Activated CD8-positive, alpha-beta T cell treated with anti-CD3 and anti-CD28 coated beads for 36 hours (primary cell): ENCODE results near the gene TNS1. TPM values are rescaled to one million over a fixed set of nuclear protein-coding genes. Genes with fewer than 3 reads are reported as not detected.

Experiments used
- ATAC-seq: fragments of 200-7000 bp; cut with Tn5 transposase; one replicate; pipeline ENCODE4 v1.10.0; 2021; ENCODE audit warnings: mild to moderate bottlenecking, moderate library complexity
- CTCF ChIA-PET: fragments of 350-600 bp; sonication (Branson Sonifier 250); formaldehyde crosslinking; loops from one replicate; lab custom pipeline; 2021; ENCODE audit warnings: antibody characterized with exemption; lab: Charles Lee
- POLR2A ChIA-PET: fragments of 350-600 bp; sonication (Branson Sonifier 250); formaldehyde crosslinking; loops from one replicate; lab custom pipeline; 2021; ENCODE audit warnings: antibody characterized with exemption; lab: Charles Lee
- DNase-seq: peaks from one replicate; pipeline ENCODE4 v3.0.0-alpha.2; 2020
- H3K27ac Mint-ChIP-seq: one replicate; pipeline ENCODE4 v1.8.0; 2021; ENCODE audit warnings: mild to moderate bottlenecking, mixed read lengths
- H3K27me3 Mint-ChIP-seq: one replicate; pipeline ENCODE4 v1.8.0; 2021; ENCODE audit warnings: mixed read lengths
- H3K36me3 Mint-ChIP-seq: one replicate; pipeline ENCODE4 v1.8.0; 2021; ENCODE audit warnings: low read depth, mixed read lengths
- H3K4me1 Mint-ChIP-seq: one replicate; pipeline ENCODE4 v1.8.0; 2021; ENCODE audit warnings: low read depth, mixed read lengths
- H3K4me3 Mint-ChIP-seq: one replicate; pipeline ENCODE4 v1.8.0; 2021; ENCODE audit warnings: mild to moderate bottlenecking, moderate library complexity, mixed read lengths
- H3K9me3 Mint-ChIP-seq: one replicate; pipeline ENCODE4 v1.8.0; 2021; ENCODE audit warnings: mixed read lengths
- CTCF ChIP-seq: fragments of 200-600 bp; IDR thresholded peaks from one replicate; pipeline ENCODE4 v1.8.0; 2022; ENCODE audit warnings: antibody characterized with exemption, mild to moderate bottlenecking
- intact Hi-C: fragments of 100-400 bp; cut with micrococcal nuclease; formaldehyde crosslinking; loops from one replicate; pipeline ENCODE4 v1.10.0; 2022
- total RNA-seq, 2 experiments: library from RNA; stranded (reverse); gene quantifications; one replicate each; pipeline ENCODE4 v1.2.3, GENCODE V29; 2021

The TNS1 gene
- total RNA-seq, 2 experiments from 2014 or later, result 1.8 to 2.0 TPM

- intact Hi-C loops, result no loop called here
- Mint-ChIP-seq H3K4me1 (no peaks in the 10 kb centered on the region), H3K36me3 (no peaks in the 10 kb centered on the region), H3K27ac (no peak overlapping the region), H3K27me3 (no peaks in the 10 kb centered on the region), H3K4me3 (no peak overlapping the region), H3K9me3 (no peaks in the 10 kb centered on the region)
- no peak for DNase-seq
- ChIA-PET CTCF (no interaction called here), POLR2A (no interaction called here)
- TF ChIP-seq CTCF, result no peak
- ATAC-seq, result no peak
These were observed 185.1 kb downstream of the TNS1 start for GRCh38 chr2:217817466-217818292.

- ChIA-PET POLR2A (interaction anchor here (0.6 kb wide), 1 partner anchor 79 kb away, joined by 4 read pairs; no protein-coding TSS in a partner anchor), CTCF (interaction anchor here (1.6 kb wide), 1 partner anchor 70 kb away, joined by 5 read pairs; no protein-coding TSS in a partner anchor)
- Mint-ChIP-seq H3K4me1 (no peaks in the 10 kb centered on the region), H3K27me3 (no peaks in the 10 kb centered on the region), H3K27ac (no peak overlapping the region), H3K4me3 (no peak overlapping the region), H3K36me3 (no peaks in the 10 kb centered on the region), H3K9me3 (no peaks in the 10 kb centered on the region)
- TF ChIP-seq CTCF, result no peak
- ATAC-seq (no peak), DNase-seq (no peak)
- intact Hi-C loops, result no loop called here
These were observed 186.4 kb downstream of the TNS1 start for GRCh38 chr2:217816396-217816869.

GRCh38 chr2:217813828-217814227 lies 189.0 kb downstream of the TNS1 start:
- ChIA-PET POLR2A (no interaction called here), CTCF (no interaction called here)
- H3K27ac Mint-ChIP-seq, result no peak overlapping the region

GRCh38 chr2:217812170-217812569 lies 190.6 kb downstream of the TNS1 start:
- H3K9me3 Mint-ChIP-seq, result no peaks in the 10 kb centered on the region
- DNase-seq (no peak), ATAC-seq (no peak)
- no peak for TF ChIP-seq CTCF
- no peak overlapping the region for H3K4me3 Mint-ChIP-seq
- no peak overlapping the region for H3K27ac Mint-ChIP-seq
- no peaks in the 10 kb centered on the region for H3K4me1 Mint-ChIP-seq
- H3K36me3 Mint-ChIP-seq, result no peaks in the 10 kb centered on the region
- H3K27me3 Mint-ChIP-seq, result no peaks in the 10 kb centered on the region
- intact Hi-C loops, result no loop called here
- CTCF ChIA-PET, result interaction anchor here (1.5 kb wide), 1 partner anchor 23 kb away, joined by 6 read pairs; no protein-coding TSS in a partner anchor
- POLR2A ChIA-PET, result no interaction called here

More at GRCh38 chr2:217813828-217814227, 189.0 kb downstream of the TNS1 start:
- no peaks in the 10 kb centered on the region for H3K27me3 Mint-ChIP-seq
- ATAC-seq (no peak), DNase-seq (no peak)
- H3K4me1 Mint-ChIP-seq, result no peaks in the 10 kb centered on the region
- no peaks in the 10 kb centered on the region for H3K9me3 Mint-ChIP-seq
- no peak overlapping the region for H3K4me3 Mint-ChIP-seq
- intact Hi-C loops, result no loop called here
- no peaks in the 10 kb centered on the region for H3K36me3 Mint-ChIP-seq
- TF ChIP-seq CTCF, result no peak

DNA sequence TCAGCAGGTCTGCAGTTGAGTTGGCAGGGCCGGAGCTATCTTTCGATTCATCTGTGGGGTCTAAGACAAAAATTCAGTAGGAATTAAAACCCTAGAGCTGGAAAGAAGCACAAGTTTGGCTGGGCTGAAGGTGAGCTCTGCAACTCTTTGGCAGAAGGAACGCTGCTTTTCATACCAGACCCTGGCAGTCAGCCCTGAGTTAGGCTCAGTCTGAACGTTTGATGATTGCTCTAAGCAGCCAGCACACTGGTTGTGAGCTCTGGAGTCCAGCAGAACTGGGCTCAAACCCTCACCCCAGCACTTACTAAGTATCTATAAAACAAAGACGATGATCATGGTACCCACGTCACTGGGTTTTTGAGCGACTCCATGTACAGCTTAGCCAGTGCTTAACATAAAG lies 192.5 kb downstream of the TNS1 start:
- POLR2A ChIA-PET, result no interaction called here
- no peak for TF ChIP-seq CTCF
- no peaks in the 10 kb centered on the region for H3K4me1 Mint-ChIP-seq

More for the DNA sequence above, 192.5 kb downstream of the TNS1 start:
- DNase-seq, result no peak
- no peak overlapping the region for H3K4me3 Mint-ChIP-seq
- no peaks in the 10 kb centered on the region for H3K36me3 Mint-ChIP-seq
- ATAC-seq, result no peak
- intact Hi-C loops, result no loop called here
- CTCF ChIA-PET, result interaction anchor here (1.2 kb wide), 1 partner anchor 25 kb away, joined by 3 read pairs; no protein-coding TSS in a partner anchor
- no peaks in the 10 kb centered on the region for H3K9me3 Mint-ChIP-seq
- H3K27ac Mint-ChIP-seq, result no peak overlapping the region
- H3K27me3 Mint-ChIP-seq, result no peaks in the 10 kb centered on the region
